ENCODE measurements around the gene ZNHIT2. TPM values are rescaled to one million over a fixed set of nuclear protein-coding genes. Genes with fewer than 3 reads are reported as not detected.
A peak's percentile ranks its signal among the peaks of the same experiment; 100 is the strongest.

The ZNHIT2 gene
- total RNA-seq, 1 experiment from 2014 or later, result 13.2 TPM

DNA sequence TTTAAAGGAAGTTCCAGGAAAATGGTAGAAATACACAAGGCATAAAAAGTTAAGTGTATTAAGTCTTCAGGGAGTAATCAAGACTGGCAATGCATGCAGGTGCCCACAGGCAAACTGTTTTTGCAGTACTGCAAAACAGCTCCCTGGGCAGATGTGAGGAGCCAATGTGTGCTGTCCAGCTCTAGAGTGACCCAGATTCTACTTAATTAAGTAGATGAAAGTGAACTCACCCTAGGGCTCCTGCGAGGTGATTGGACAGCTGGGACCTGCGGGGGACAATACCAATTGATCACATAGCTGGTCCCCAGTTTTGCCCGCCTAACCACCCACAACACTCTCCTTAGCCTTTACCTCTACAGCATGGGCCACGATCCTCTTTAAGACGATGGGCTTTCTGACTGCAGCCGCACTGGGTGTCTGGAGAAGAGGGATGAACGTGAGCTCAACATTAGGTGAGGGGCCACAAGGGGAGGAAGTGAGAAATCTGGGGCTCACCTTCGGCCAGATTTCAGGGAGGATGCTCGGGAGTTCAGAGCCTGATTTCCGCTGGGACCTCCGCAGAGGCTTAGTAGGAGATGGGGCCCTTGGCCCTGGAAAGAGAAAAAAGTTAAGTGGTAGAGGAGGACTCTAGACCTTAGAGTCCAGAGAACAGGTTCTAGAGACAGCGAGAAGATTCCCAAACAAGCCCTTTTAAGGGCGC lies 34.2 kb downstream of the ZNHIT2 start:
- CTCF ChIA-PET, result no interaction called here
- H3K4me1 Mint-ChIP-seq (ENCODE audit: low read depth, unreplicated experiment), result peaks cover 39% of the 10 kb centered on the region
- TF ChIP-seq, protein P1, sequence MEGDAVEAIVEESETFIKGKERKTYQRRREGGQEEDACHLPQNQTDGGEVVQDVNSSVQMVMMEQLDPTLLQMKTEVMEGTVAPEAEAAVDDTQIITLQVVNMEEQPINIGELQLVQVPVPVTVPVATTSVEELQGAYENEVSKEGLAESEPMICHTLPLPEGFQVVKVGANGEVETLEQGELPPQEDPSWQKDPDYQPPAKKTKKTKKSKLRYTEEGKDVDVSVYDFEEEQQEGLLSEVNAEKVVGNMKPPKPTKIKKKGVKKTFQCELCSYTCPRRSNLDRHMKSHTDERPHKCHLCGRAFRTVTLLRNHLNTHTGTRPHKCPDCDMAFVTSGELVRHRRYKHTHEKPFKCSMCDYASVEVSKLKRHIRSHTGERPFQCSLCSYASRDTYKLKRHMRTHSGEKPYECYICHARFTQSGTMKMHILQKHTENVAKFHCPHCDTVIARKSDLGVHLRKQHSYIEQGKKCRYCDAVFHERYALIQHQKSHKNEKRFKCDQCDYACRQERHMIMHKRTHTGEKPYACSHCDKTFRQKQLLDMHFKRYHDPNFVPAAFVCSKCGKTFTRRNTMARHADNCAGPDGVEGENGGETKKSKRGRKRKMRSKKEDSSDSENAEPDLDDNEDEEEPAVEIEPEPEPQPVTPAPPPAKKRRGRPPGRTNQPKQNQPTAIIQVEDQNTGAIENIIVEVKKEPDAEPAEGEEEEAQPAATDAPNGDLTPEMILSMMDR (IDR thresholded peaks at IDR 0.05; ENCODE audit: unreplicated experiment), result no peak
- no peak for DNase-seq
- no peaks in the 10 kb centered on the region for H3K27me3 Mint-ChIP-seq (ENCODE audit: unreplicated experiment)
- peak overlapping the region; percentile 100 for H3K4me3 Mint-ChIP-seq (ENCODE audit: low read depth, unreplicated experiment)
- intact Hi-C loops (cut with micrococcal nuclease; ENCODE audit: unreplicated experiment), result no loop called here
- BruUV-seq (replicated peaks), result TSS peak; percentile 57
- peaks cover 61% of the 10 kb centered on the region for H3K36me3 Mint-ChIP-seq (ENCODE audit: insufficient read depth, unreplicated experiment)
- H3K27ac Mint-ChIP-seq (ENCODE audit: unreplicated experiment), result peak overlapping the region; percentile 97
- no peaks in the 10 kb centered on the region for H3K9me3 Mint-ChIP-seq (ENCODE audit: low read depth, unreplicated experiment)

DNA sequence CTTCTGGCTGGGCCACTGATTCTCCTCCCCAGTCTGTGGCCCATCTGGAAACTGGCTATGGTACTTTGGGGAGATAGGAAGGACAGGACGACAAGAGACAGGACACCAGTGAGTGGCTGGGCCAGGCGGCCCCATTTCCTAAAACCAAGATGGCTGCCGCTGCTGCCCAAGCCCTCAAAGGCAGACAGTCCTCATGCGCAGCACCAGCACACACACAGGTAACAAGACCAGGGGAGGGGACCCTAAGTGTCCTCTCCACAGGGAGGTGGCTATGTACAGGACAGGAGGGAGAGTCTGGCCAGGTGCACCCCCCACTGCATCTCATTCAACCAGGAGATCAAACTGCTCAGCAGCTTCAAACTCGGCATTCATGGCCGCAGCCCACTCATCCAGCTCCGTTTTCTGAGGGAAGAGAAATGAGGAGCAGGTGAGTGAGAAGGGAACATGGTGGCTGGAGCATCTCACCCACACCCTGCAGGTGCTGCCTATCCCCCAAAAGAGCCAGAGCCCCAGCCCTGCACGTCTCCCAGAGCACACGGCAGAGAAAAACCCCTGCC lies 38.6 kb downstream of the ZNHIT2 start:
- H3K4me1 Mint-ChIP-seq (ENCODE audit: low read depth, unreplicated experiment), result peaks cover 33% of the 10 kb centered on the region
- no peaks in the 10 kb centered on the region for H3K9me3 Mint-ChIP-seq (ENCODE audit: low read depth, unreplicated experiment)
- H3K27ac Mint-ChIP-seq (ENCODE audit: unreplicated experiment), result no peak overlapping the region
- CTCF ChIA-PET, result interaction anchor here (0.6 to 1.2 kb wide), 3 partner anchors 43 to 240 kb away, joined by 3 to 6 read pairs (median 3); partner anchors contain the start of genes FAU, MRPL49 and SNX15
- peaks cover 36% of the 10 kb centered on the region for H3K36me3 Mint-ChIP-seq (ENCODE audit: insufficient read depth, unreplicated experiment)
- no peak overlapping the region for H3K4me3 Mint-ChIP-seq (ENCODE audit: low read depth, unreplicated experiment)
- DNase-seq, result no peak
- intact Hi-C loops (cut with micrococcal nuclease; ENCODE audit: unreplicated experiment), result no loop called here
- BruUV-seq (replicated peaks), result no TSS peak
- no peaks in the 10 kb centered on the region for H3K27me3 Mint-ChIP-seq (ENCODE audit: unreplicated experiment)
- TF ChIP-seq, protein P1 (IDR thresholded peaks at IDR 0.05; ENCODE audit: unreplicated experiment), result no peak

DNA sequence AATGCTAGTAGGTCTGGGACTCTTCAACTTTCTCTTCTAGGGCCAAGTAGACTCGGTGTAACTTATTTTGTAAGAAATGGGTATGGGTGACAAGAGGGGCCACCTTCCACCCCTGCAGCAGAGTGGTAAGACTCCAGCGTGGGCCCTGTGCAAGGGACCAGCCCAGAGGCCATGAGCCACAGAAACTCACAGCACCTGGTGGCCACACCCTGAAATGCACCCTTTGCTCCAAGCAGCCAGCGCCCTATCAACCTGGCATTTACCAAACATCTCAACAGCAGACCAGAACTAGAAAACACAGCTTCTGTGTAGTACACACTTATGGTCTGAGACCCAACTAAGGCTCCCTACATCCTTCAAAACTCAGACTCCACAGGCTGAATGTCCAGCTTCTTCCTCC lies 39.4 kb downstream of the ZNHIT2 start:
- intact Hi-C loops (cut with micrococcal nuclease; ENCODE audit: unreplicated experiment), result no loop called here

DNA sequence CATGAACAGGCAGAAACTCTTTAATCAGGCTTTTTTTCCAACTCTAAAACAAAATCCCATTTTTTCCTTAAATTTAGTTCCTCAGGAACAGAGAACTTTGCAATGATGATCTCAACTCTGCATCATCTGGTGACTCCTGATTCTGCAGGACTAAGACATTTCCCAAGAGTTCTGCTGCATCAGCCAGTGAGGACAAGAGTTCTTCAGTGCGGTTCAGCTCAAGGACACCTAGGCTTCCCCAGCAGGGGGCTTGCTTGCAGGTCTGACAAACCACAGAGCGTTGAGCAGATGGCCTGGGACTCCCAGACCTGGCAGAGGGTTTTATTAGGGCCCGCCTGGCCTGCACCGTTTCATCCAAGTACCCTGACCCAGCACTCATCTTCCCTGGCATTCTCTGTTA lies 40.0 kb downstream of the ZNHIT2 start:
- Mint-ChIP-seq H3K9me3 (ENCODE audit: low read depth, unreplicated experiment) (no peaks in the 10 kb centered on the region), H3K4me3 (ENCODE audit: low read depth, unreplicated experiment) (no peak overlapping the region), H3K27me3 (ENCODE audit: unreplicated experiment) (no peaks in the 10 kb centered on the region), H3K27ac (ENCODE audit: unreplicated experiment) (no peak overlapping the region), H3K4me1 (ENCODE audit: low read depth, unreplicated experiment) (peaks cover 26% of the 10 kb centered on the region), H3K36me3 (ENCODE audit: insufficient read depth, unreplicated experiment) (peaks cover 22% of the 10 kb centered on the region)
- no peak for DNase-seq
- BruUV-seq (replicated peaks), result no TSS peak
- intact Hi-C loops (cut with micrococcal nuclease; ENCODE audit: unreplicated experiment), result no loop called here
- CTCF ChIA-PET, result interaction anchor here (1.2 kb wide), 1 partner anchor 50 kb away, joined by 3 read pairs; the partner anchor contains the start of gene SNX15
- TF ChIP-seq, protein P1 (IDR thresholded peaks at IDR 0.05; ENCODE audit: unreplicated experiment), result no peak

More for the DNA sequence above, 39.4 kb downstream of the ZNHIT2 start:
- DNase-seq, result peak; percentile 77
- H3K4me3 Mint-ChIP-seq (ENCODE audit: low read depth, unreplicated experiment), result no peak overlapping the region
- H3K36me3 Mint-ChIP-seq (ENCODE audit: insufficient read depth, unreplicated experiment), result peaks cover 29% of the 10 kb centered on the region
- no peaks in the 10 kb centered on the region for H3K9me3 Mint-ChIP-seq (ENCODE audit: low read depth, unreplicated experiment)
- no TSS peak for BruUV-seq (replicated peaks)
- no peak overlapping the region for H3K27ac Mint-ChIP-seq (ENCODE audit: unreplicated experiment)
- H3K27me3 Mint-ChIP-seq (ENCODE audit: unreplicated experiment), result no peaks in the 10 kb centered on the region
- TF ChIP-seq, protein P1 (IDR thresholded peaks at IDR 0.05; ENCODE audit: unreplicated experiment), result peak; percentile 81
- CTCF ChIA-PET, result interaction anchor here (0.6 to 1.2 kb wide), 3 partner anchors 44 to 240 kb away, joined by 3 to 6 read pairs (median 3); partner anchors contain the start of genes FAU, MRPL49 and SNX15
- H3K4me1 Mint-ChIP-seq (ENCODE audit: low read depth, unreplicated experiment), result peaks cover 33% of the 10 kb centered on the region

Data from Calu3 (cell line).